ENCODE measurements around the gene CPNE6.
"Not testable (repeated sequence)": the region's sequence is repeated elsewhere in the genome, so short reads cannot be mapped to it uniquely, and the experiment has no call there.

Gene CPNE6

DNA sequence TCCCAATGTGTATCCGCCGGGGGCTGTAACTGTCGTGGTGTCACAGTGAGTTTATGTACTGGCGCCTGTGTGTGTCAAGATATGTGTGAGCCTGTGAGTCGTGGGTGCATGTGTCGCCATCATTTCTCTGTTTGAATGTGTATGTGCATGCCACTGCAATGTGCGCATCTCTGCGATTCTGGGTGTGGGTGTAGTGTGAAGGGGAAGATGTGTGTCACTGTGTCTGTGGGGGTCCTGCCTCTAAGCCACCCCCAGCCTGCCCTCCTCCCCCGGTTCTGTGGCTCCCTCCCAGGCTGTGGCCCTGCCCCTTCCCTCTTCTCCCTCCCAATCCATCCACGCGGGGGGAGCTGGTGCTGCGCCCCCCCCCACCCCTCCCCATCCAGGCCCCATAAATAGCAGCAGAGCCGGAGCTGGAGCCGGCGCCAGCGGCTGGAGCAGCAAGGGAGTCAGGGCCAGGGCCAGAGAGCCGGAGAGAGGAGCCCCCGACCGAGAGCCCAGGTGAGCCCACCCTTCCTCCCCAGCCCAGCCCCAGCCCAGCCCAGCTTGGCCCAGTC is at the start of gene CPNE6:
Gene CPNE6, plus strand, starts transcription at position 419 of the 554 bp plus-strand sequence. CDS start 1,375 bp downstream, outside the sequence.
- no peak for DNase-seq

GRCh38 chr14:24024939-24025418 is 46.4 kb upstream of the CPNE6 start:
- DNase-seq, result not testable (repeated sequence)

DNA sequence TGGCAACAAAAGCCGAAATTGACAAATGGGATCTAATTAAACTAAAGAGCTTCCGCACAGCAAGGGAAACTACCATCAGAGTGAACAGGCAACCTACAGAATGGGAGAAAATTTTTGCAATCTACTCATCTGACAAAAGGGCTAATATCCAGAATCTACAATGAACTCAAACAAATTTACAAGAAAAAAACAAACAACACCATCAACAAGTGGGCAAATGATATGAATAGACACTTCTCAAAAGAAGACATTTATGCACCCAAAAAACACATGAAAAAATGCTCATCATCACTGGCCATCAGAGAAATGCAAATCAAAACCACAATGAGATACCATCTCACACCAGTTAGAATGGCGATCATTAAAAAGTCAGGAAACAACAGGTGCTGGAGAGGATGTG is 41.7 kb upstream of the CPNE6 start:
- not testable (repeated sequence) for DNase-seq

DNA sequence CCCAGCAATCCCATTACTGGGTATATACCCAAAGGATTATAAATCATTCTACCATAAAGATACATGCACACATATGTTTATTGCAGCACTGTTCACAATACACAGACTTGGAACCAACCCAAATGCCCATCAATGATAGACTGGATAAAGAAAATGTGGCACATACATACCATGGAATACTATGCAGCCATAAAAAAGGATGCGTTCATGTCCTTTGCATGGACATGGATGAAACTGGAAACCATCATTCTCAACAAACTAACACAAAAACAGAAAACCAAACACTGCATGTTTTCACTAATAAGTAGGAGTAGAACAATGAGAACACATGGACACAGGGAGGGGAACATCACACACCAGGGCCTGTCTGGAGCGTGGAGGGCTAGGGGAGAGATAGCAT is 40.0 kb upstream of the CPNE6 start:
- not testable (repeated sequence) for DNase-seq

DNA sequence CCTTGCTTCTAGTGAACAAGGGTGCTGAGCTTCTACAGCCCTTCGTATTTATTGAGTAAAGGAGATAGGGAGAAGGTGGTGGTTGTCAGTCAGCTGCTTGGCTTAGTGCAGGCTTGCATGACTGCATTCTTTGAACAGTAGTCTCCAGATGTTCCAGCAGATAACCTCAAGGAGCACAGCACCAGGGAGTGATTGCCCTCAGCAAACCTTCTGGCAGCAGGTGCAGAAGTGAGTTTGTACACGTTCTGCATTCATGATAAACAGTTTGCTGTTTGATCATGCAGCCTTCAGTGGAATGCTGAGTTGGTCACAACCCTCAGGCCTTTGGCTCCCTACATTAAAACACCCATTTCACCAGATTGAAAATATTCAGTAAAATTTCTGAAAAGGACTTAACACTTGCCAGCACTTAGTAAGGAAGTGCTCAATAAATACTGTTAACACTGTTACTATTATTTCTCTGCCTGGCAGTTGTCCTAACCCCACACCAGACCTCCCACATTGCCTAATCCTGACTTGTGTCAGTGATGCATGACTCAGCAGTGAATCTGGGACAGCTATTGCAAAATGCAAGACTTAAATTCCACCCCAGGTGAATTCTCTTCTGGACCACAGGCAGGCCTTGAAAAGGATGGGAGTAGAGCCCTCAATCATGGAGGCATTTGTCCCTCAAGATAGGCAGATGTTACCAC is 38.5 kb upstream of the CPNE6 start:
- no peak for DNase-seq

DNA sequence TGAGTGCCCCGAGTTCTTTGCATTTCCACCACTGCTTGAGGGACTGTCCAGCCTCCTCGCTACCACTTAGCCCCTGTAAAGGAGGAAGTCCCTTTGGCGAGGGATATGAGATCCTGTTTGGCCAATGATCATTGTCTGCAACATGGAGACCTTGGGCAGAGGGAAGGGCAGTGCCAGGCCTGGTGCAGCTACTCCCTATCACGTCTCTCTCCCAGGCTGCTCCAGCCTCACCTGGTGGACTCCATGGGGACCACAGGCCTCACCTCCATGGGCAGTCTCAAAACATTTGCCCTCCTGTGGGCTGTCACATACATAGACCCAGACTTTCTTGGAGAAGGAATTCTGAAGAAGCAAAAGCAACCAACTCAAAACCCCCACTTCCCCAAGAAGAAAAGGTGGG is 35.6 kb upstream of the CPNE6 start:
- DNase-seq, result peak; percentile 32 to 55

DNA sequence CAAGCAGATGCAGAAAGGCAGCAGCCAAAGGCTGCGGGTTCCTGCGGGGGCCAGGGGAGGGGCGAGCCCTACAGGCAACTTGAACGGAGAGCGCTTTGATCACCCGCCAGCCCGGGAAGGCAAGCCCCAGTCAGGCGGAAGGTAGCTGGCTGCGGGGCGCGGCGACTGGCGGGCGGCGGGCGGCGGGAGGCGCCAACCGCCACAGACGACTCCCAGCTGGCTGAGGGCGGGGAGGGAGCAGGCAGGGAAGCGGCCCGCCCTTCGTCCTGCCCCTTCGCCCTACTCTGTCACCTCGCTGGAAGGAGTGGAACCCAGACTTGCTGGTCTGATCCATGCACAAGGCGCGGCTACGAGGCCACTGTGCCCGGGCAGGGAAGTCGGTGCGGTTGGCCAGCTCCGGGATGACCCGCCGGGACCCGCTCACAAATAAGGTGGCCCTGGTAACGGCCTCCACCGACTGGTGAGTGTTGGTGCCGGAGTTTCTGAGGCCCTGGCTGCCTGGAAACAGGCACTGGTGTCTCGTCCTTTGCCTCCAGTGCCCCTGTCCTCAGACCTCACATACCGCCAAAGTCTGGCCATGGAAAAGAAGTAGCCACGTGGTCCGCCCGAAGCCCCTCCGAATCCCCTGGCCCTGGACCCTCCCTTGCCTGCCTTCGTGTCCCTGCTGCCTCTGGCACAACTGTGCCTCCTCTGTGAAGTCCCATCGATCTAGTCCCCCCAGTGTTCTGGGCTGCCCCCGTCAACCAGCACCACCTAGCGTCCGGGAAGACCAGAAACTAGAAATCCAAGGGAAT is 35.0 kb upstream of the CPNE6 start:
- DNase-seq, result peak; percentile 90 to 91

DNA sequence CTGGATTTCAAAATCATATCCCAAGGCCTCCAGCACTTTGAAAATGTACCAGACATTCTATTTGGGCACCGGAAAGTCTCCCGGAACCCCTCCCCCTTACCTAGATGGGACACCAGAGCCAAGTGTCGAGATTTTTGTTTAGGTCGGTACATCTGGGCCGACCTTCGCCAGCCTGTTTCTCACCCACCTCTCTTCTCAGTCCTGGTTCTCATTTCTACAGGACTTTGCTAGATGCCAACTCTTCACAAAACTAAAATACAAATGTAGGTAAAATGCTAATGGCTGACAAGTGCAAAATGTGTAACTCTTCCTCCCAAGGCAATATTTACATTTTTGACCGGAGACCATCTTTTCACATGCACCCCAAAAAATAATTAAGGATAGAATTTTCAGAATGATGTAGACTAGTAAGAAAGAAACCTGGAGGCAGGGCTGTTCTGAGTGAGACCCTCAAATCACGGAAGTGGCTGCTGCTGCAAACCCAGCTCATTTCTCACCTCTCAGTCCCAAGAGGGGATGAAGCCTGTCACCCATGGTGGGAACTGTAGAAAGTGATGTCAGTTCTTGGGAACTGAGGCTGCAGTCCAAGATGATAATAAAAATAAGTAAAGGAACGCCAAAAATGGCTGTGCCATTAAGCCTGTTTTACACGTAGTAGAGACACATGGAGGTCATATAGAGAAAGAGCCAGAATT is 34.3 kb upstream of the CPNE6 start:
- DNase-seq, result not testable (repeated sequence)

GRCh38 chr14:24037658-24038037 is 33.7 kb upstream of the CPNE6 start:
- peak; percentile 75 to 94 for DNase-seq

DNA sequence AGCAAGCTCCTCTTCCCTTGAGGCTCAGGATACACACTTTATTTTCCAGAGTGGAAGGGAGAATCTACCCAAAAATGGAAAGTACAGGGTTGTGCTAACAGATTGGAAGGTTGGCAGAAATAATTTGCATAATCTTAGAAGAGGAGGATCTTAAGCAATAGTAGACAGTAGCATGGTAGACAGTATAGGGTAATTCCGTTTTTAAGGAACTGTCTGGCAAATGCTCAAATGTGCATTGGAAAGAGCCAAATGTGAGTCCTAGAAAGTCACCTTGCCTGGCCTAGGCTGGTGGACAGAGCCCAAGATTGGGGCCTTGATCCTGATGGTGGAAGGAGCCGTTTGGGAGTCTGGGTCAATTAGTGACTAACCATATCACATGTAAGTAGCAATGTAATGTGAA is 32.7 kb upstream of the CPNE6 start:
- DNase-seq, result no peak

DNA sequence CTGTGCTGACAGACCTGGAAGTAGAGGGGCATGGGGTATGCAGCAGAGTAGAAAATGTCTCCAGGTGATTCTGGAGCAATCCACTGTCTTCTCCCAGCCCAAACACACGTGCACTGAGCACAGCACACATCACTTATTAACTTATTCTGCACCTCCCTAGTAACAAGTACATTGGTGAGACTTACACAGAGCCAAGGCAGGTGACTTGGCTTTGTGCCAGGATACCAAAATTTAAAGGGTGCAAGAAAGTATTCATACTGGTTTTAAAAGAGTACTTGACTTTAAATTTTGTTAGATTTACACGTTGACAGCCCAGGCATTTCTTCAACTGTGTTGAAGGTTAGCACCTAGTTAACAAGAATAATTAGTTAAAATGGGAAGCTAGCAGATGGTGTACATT is 30.7 kb upstream of the CPNE6 start:
- DNase-seq, result no peak

GRCh38 chr14:24042746-24043145 is 28.6 kb upstream of the CPNE6 start:
- no peak for DNase-seq

GRCh38 chr14:24049002-24049401 is 22.4 kb upstream of the CPNE6 start:
- not testable (repeated sequence) for DNase-seq

GRCh38 chr14:24050753-24051152 is 20.6 kb upstream of the CPNE6 start:
- not testable (repeated sequence) for DNase-seq

- no peak for DNase-seq
Measured at GRCh38 chr14:24051176-24051788, 20.1 kb upstream of the CPNE6 start.

DNA sequence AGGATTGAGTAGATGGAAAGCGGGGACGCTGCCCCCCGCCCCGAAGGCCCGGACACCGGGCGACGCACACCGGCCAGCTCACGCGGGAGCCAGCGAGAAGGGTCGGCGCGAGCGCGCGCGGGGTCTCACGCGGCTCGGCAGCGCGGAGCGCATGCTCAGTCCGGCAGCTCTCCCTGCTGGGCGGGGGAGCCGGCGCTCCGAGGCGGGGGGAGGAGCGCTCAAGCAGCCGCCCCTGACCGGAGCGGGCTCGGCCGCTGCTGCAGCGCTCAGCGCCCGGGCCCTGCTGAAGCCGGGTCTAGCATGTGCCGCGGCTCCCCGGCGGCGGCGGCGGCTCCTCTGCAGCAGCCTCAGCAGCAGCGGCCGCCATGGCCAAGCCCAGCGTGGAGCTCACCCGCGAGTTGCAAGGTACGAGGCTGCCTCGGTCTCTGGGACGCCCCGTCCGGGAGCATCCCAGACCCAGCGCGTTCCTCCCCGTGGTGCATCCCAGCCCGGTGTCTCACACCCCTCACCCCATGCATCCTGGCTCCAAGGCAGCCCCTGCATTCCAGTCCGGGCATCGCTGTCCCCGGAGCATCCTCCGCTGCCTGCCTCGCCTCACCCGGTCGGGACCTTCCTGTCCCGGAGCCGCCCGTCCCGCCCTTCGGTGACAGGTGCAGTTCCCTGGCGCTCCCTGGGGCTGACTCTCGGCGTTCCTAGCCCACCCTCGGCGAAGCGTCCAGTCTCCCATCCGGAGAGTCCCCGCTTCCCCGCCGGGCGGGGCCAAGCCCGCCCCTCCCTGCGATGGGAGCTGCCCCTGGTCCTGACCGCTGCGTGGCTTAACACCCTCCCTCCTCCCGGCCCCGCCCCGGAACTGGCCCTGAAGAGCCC is 19.3 kb upstream of the CPNE6 start, which contains the start of gene CARMIL3:
Gene CARMIL3, plus strand, starts transcription at position 221 of the 867 bp plus-strand sequence. Its CDS starts 145 bp downstream, at position 366.
- peak; percentile 74 to 85 for DNase-seq

GRCh38 chr14:24052656-24053547 is 18.5 kb upstream of the CPNE6 start:
- DNase-seq, result no peak

DNA sequence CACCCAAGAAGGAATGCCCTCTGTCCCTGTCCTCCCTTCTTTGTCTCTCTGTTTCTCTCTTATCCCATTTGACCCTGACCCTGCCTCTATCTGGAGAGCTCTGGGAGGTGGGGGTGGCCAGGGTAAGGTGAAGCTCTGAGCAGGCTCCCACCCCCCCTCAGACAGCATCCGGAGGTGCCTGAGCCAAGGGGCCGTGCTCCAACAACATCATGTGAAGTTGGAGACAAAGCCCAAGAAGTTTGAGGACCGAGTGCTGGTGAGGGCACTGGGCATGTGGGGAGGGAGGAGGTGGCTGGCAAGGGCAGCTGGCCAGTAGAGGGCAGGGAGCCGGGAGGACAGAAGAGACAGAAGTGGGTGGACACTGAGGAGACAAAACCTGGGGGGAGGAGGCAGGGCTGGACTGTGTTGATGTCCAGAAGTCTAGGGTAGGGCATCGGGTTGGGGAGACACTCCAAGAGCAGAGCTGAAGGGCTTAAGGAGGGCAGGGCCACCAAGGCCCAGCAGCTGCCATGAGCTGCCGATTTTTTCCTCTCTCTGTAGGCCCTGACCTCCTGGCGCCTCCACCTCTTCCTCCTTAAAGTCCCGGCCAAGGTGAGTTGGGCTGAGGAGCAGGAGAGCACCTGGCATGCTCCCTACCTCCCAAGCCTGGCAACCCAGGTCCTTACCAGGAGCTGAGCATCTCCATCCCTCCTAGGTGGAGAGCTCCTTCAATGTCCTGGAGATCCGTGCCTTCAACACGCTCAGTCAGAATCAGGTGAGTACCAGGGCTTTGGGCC is 17.6 kb upstream of the CPNE6 start:
- no peak for DNase-seq

GRCh38 chr14:24054324-24054641 is 17.1 kb upstream of the CPNE6 start:
- no peak for DNase-seq

GRCh38 chr14:24054646-24055045 is 16.7 kb upstream of the CPNE6 start:
- DNase-seq, result no peak
